Activated CD8-positive, alpha-beta T cell treated with anti-CD3 and anti-CD28 coated beads, Interleukin-2, amount 10 ng/mL, durations not matched to agents 7 days and 5 days (primary cell): ENCODE data around the gene SLC5A11. TPM values are rescaled to one million over a fixed set of nuclear protein-coding genes. Genes with fewer than 3 reads are reported as not detected.
"Not testable (repeated sequence)": the region's sequence is repeated elsewhere in the genome, so short reads cannot be mapped to it uniquely, and the experiment has no call there.

ENCODE experiments used
- ATAC-seq: fragments of 150-1000 bp; cut with Tn5 transposase; one replicate; pipeline ENCODE4 v1.10.0; 2021; ENCODE audit warnings: moderate library complexity
- CTCF ChIA-PET: fragments of 350-600 bp; sonication (Branson Sonifier 250); formaldehyde crosslinking; loops from one replicate; lab custom pipeline; 2021; ENCODE audit warnings: antibody characterized with exemption; lab: Charles Lee
- POLR2A ChIA-PET: fragments of 350-600 bp; sonication (Branson Sonifier 250); formaldehyde crosslinking; loops from one replicate; lab custom pipeline; 2021; ENCODE audit warnings: antibody characterized with exemption; lab: Charles Lee
- DNase-seq: peaks from one replicate; pipeline ENCODE4 v3.0.0-alpha.2; 2020
- H3K27ac Mint-ChIP-seq: one replicate; pipeline ENCODE4 v1.8.0; 2021; ENCODE audit warnings: mild to moderate bottlenecking, mixed read lengths
- H3K27me3 Mint-ChIP-seq: one replicate; pipeline ENCODE4 v1.8.0; 2021; ENCODE audit warnings: low read depth, mixed read lengths
- H3K36me3 Mint-ChIP-seq: one replicate; pipeline ENCODE4 v1.8.0; 2021; ENCODE audit warnings: low read depth, mixed read lengths
- H3K4me1 Mint-ChIP-seq: one replicate; pipeline ENCODE4 v1.8.0; 2021; ENCODE audit warnings: low read depth, mixed read lengths
- H3K4me3 Mint-ChIP-seq: one replicate; pipeline ENCODE4 v1.8.0; 2021; ENCODE audit warnings: mild to moderate bottlenecking, mixed read lengths
- H3K9me3 Mint-ChIP-seq: one replicate; pipeline ENCODE4 v1.8.0; 2022; ENCODE audit warnings: mixed read lengths; ENCODE audit not compliant: insufficient read depth
- total RNA-seq, 2 experiments: library from RNA; stranded (reverse); gene quantifications; one replicate each; pipeline ENCODE4 v1.2.3, GENCODE V29; 2021

Gene SLC5A11
- total RNA-seq, 2 experiments from 2014 or later, result 0.44 TPM; not detected in 1

GRCh38 chr16:24838554-24839266 is 7.1 kb upstream of the SLC5A11 start:
- Mint-ChIP-seq H3K9me3 (no peaks in the 10 kb centered on the region), H3K4me1 (no peaks in the 10 kb centered on the region), H3K36me3 (no peaks in the 10 kb centered on the region), H3K4me3 (no peak overlapping the region), H3K27me3 (no peaks in the 10 kb centered on the region), H3K27ac (no peak overlapping the region)
- CTCF ChIA-PET, result no interaction called here
- no peak for ATAC-seq
- POLR2A ChIA-PET, result no interaction called here
- no peak for DNase-seq

- no peak for DNase-seq
- ChIA-PET CTCF (no interaction called here), POLR2A (no interaction called here)
- Mint-ChIP-seq H3K4me1 (no peaks in the 10 kb centered on the region), H3K27ac (no peak overlapping the region), H3K4me3 (no peak overlapping the region), H3K9me3 (no peaks in the 10 kb centered on the region), H3K36me3 (no peaks in the 10 kb centered on the region), H3K27me3 (no peaks in the 10 kb centered on the region)
- ATAC-seq, result no peak
These were observed 6.3 kb upstream of the SLC5A11 start for GRCh38 chr16:24839347-24839972.

DNA sequence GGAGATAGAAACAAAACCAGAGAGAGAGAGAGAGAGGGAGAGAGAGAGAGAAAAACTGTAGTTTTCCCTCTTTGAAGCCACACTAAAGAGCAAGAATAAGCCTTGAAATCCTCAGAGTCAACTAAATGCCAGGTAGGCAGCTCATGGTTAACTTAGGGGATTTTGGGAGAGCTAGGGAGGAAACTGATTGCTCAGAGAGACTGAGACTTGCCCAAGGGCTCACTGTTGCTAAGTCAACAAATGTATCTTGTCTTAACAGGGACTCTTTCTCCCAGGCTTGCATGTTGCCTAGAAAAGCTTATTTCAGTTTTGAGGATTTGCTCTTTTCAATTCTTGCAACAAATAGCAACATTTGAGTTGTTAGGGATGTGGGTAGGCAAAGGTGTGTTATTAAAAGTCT is 4.5 kb upstream of the SLC5A11 start:
- ChIA-PET CTCF (interaction anchor here (0.6 kb wide), 1 partner anchor 588 kb away, joined by 3 read pairs; no protein-coding TSS in a partner anchor), POLR2A (no interaction called here)
- ATAC-seq (no peak), DNase-seq (no peak)
- no peaks in the 10 kb centered on the region for H3K36me3 Mint-ChIP-seq
- no peaks in the 10 kb centered on the region for H3K9me3 Mint-ChIP-seq
- H3K4me1 Mint-ChIP-seq, result no peaks in the 10 kb centered on the region
- no peak overlapping the region for H3K4me3 Mint-ChIP-seq
- no peak overlapping the region for H3K27ac Mint-ChIP-seq
- no peaks in the 10 kb centered on the region for H3K27me3 Mint-ChIP-seq

GRCh38 chr16:24844101-24845030 is 1.4 kb upstream of the SLC5A11 start:
- H3K9me3 Mint-ChIP-seq, result no peaks in the 10 kb centered on the region
- ChIA-PET POLR2A (no interaction called here), CTCF (no interaction called here)
- H3K4me1 Mint-ChIP-seq, result no peaks in the 10 kb centered on the region
- H3K27me3 Mint-ChIP-seq, result no peaks in the 10 kb centered on the region
- H3K27ac Mint-ChIP-seq, result no peak overlapping the region
- no peaks in the 10 kb centered on the region for H3K36me3 Mint-ChIP-seq
- H3K4me3 Mint-ChIP-seq, result no peak overlapping the region
- ATAC-seq (no peak), DNase-seq (no peak)

DNA sequence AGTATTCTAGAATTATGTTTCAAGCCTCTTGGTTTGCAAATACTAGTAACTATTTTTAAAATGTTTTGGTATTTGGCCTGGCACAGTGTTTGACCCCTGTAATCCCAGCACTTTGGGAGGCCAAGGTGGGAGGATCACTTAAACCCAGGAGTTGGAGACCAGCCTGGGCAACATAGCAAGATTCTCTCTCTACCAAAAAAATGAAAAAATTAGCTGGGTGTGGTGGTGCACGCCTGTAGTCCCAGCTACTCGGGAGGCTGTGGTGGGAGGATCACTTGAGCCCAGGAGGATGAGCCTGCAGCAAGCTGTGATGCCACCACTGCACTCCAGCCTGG is 765 bp upstream of the SLC5A11 start:
- H3K27me3 Mint-ChIP-seq, H3K4me1 Mint-ChIP-seq, DNase-seq, POLR2A ChIA-PET, ATAC-seq, H3K9me3 Mint-ChIP-seq, H3K36me3 Mint-ChIP-seq, H3K27ac Mint-ChIP-seq, CTCF ChIA-PET, H3K4me3 Mint-ChIP-seq: not testable (repeated sequence)

GRCh38 chr16:24846548-24847357 is 990 bp downstream of the SLC5A11 start:
- peak overlapping the region; percentile 8 for H3K27ac Mint-ChIP-seq
- no peaks in the 10 kb centered on the region for H3K9me3 Mint-ChIP-seq
- no peaks in the 10 kb centered on the region for H3K27me3 Mint-ChIP-seq
- ChIA-PET POLR2A (no interaction called here), CTCF (no interaction called here)
- ATAC-seq, result no peak
- no peak overlapping the region for H3K4me3 Mint-ChIP-seq
- DNase-seq, result no peak
- H3K4me1 Mint-ChIP-seq, result peaks cover 4% of the 10 kb centered on the region
- no peaks in the 10 kb centered on the region for H3K36me3 Mint-ChIP-seq

DNA sequence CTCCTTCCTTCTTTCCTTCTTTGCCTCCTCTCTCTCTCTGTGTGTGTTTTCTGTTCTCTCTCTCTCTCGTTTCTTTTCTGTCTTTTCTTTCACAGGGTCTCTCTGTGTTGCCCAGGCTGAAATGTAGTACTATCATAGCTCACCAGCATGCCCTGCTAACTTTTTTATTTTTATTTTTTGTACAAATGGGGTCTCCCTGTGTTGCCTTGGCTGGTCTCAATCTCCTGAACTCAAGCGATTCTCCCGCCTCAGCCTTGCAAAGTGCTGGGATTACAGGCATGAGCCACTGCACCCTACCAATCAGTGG is 1.5 kb downstream of the SLC5A11 start:
- no peaks in the 10 kb centered on the region for H3K9me3 Mint-ChIP-seq
- no peaks in the 10 kb centered on the region for H3K27me3 Mint-ChIP-seq
- DNase-seq (no peak), ATAC-seq (no peak)
- peaks cover 4% of the 10 kb centered on the region for H3K4me1 Mint-ChIP-seq
- no peak overlapping the region for H3K4me3 Mint-ChIP-seq
- CTCF ChIA-PET, result no interaction called here
- POLR2A ChIA-PET, result no interaction called here
- peak overlapping the region; percentile 8 for H3K27ac Mint-ChIP-seq
- H3K36me3 Mint-ChIP-seq, result no peaks in the 10 kb centered on the region

- Mint-ChIP-seq H3K36me3 (no peaks in the 10 kb centered on the region), H3K27ac (no peak overlapping the region), H3K9me3 (no peaks in the 10 kb centered on the region), H3K4me1 (peaks cover 4% of the 10 kb centered on the region), H3K27me3 (no peaks in the 10 kb centered on the region), H3K4me3 (no peak overlapping the region)
- CTCF ChIA-PET, result no interaction called here
- DNase-seq, result no peak
- POLR2A ChIA-PET, result no interaction called here
- no peak for ATAC-seq
These were observed 2.3 kb downstream of the SLC5A11 start for GRCh38 chr16:24848065-24848464.

- H3K4me3 Mint-ChIP-seq, result no peak overlapping the region
- DNase-seq (no peak), ATAC-seq (no peak)
- H3K36me3 Mint-ChIP-seq, result no peaks in the 10 kb centered on the region
- POLR2A ChIA-PET, result no interaction called here
- H3K4me1 Mint-ChIP-seq, result peaks cover 4% of the 10 kb centered on the region
- no peak overlapping the region for H3K27ac Mint-ChIP-seq
- H3K27me3 Mint-ChIP-seq, result no peaks in the 10 kb centered on the region
- no peaks in the 10 kb centered on the region for H3K9me3 Mint-ChIP-seq
- CTCF ChIA-PET, result no interaction called here
These were observed 3.9 kb downstream of the SLC5A11 start for GRCh38 chr16:24849641-24850040.

GRCh38 chr16:24850289-24850938 is 4.7 kb downstream of the SLC5A11 start:
- ATAC-seq (peak; percentile 30), DNase-seq (no peak)
- H3K9me3 Mint-ChIP-seq, result no peaks in the 10 kb centered on the region
- no peak overlapping the region for H3K4me3 Mint-ChIP-seq
- POLR2A ChIA-PET, result no interaction called here
- H3K4me1 Mint-ChIP-seq, result peaks cover 4% of the 10 kb centered on the region
- CTCF ChIA-PET, result no interaction called here
- H3K27ac Mint-ChIP-seq, result no peak overlapping the region
- no peaks in the 10 kb centered on the region for H3K27me3 Mint-ChIP-seq
- no peaks in the 10 kb centered on the region for H3K36me3 Mint-ChIP-seq

- POLR2A ChIA-PET, result no interaction called here
- H3K27ac Mint-ChIP-seq, result no peak overlapping the region
- no peak overlapping the region for H3K4me3 Mint-ChIP-seq
- ATAC-seq (no peak), DNase-seq (no peak)
- H3K9me3 Mint-ChIP-seq, result no peaks in the 10 kb centered on the region
- H3K27me3 Mint-ChIP-seq, result no peaks in the 10 kb centered on the region
- H3K36me3 Mint-ChIP-seq, result no peaks in the 10 kb centered on the region
- CTCF ChIA-PET, result no interaction called here
- H3K4me1 Mint-ChIP-seq, result peaks cover 4% of the 10 kb centered on the region
These were observed 5.9 kb downstream of the SLC5A11 start for GRCh38 chr16:24851700-24852099.
